Hepatocyte (in vitro differentiated cells): ENCODE data around the gene SHOC2. TPM values are rescaled to one million over a fixed set of nuclear protein-coding genes. Genes with fewer than 3 reads are reported as not detected.

Source experiments
- DNase-seq: peaks from one replicate; pipeline ENCODE4 v3.0.0-alpha.2; 2016; ENCODE audit warnings: low spot score
- H2AFZ ChIP-seq: fragments of 200-600 bp; sonication (generic); 2 replicates; pipeline ENCODE4 v1.6.0; 2016; ENCODE audit warnings: antibody characterized with exemption, mild to moderate bottlenecking
- H3K27ac ChIP-seq: fragments of 200-600 bp; sonication (generic); 2 replicates; pipeline ENCODE4 v1.5.1; 2016; ENCODE audit warnings: mild to moderate bottlenecking
- H3K27me3 ChIP-seq: fragments of 200-600 bp; sonication (generic); 2 replicates; pipeline ENCODE4 v1.6.1; 2016
- H3K36me3 ChIP-seq: fragments of 200-600 bp; sonication (generic); replicated peaks from 2 replicates; pipeline ENCODE4 v1.5.1; 2016; ENCODE audit warnings: low read depth; ENCODE audit not compliant: insufficient read depth
- H3K4me1 ChIP-seq: fragments of 200-600 bp; sonication (generic); 2 replicates; pipeline ENCODE4 v1.5.1; 2016; ENCODE audit warnings: mild to moderate bottlenecking, moderate library complexity; ENCODE audit not compliant: insufficient read depth
- H3K4me2 ChIP-seq: fragments of 200-600 bp; sonication (generic); 2 replicates; pipeline ENCODE4 v1.6.0; 2016
- H3K4me3 ChIP-seq: fragments of 200-600 bp; sonication (generic); 2 replicates; pipeline ENCODE4 v1.5.1; 2016; ENCODE audit warnings: mild to moderate bottlenecking
- H3K79me2 ChIP-seq: fragments of 200-600 bp; sonication (generic); 2 replicates; pipeline ENCODE4 v1.6.0; 2017; ENCODE audit warnings: mild to moderate bottlenecking
- H3K9me2 ChIP-seq: fragments of 200-600 bp; sonication (generic); replicated peaks from 2 replicates; pipeline ENCODE4 v1.6.0; 2017; ENCODE audit warnings: mild to moderate bottlenecking; ENCODE audit not compliant: insufficient read depth
- H3K9me3 ChIP-seq: fragments of 200-600 bp; sonication (generic); 2 replicates; pipeline ENCODE4 v1.5.1; 2016; ENCODE audit warnings: low read depth, mild to moderate bottlenecking
- H4K20me1 ChIP-seq: fragments of 200-600 bp; sonication (generic); 2 replicates; pipeline ENCODE4 v1.6.0; 2016; ENCODE audit warnings: mild to moderate bottlenecking; ENCODE audit not compliant: insufficient read depth, poor library complexity, severe bottlenecking
- CTCF ChIP-seq: fragments of 200-600 bp; sonication (generic); IDR thresholded peaks from 2 replicates; pipeline ENCODE4 v1.5.1; 2016; ENCODE audit warnings: antibody characterized with exemption, mild to moderate bottlenecking; ENCODE audit not compliant: poor library complexity
- EZH2 ChIP-seq: fragments of 200-600 bp; sonication (generic); IDR thresholded peaks from 2 replicates; pipeline ENCODE4 v1.6.1; 2016; ENCODE audit warnings: antibody characterized with exemption, mild to moderate bottlenecking, borderline replicate concordance
- EZH2phosphoT487 ChIP-seq: fragments of 200-600 bp; sonication (generic); IDR thresholded peaks from one replicate; pipeline ENCODE4 v1.6.1; 2018; ENCODE audit warnings: antibody characterized with exemption, mild to moderate bottlenecking, low read depth, moderate library complexity; ENCODE audit not compliant: unreplicated experiment, severe bottlenecking
- WGBS: methylation state at CpG from one replicate; pipeline ENCODE4 v1.1.6; 2016; ENCODE audit warnings: low lambda C conversion rate; ENCODE audit errors: missing lambda C conversion rate; 5-methylcytosine and 5-hydroxymethylcytosine counted together
- polyA plus RNA-seq: library from polyadenylated mRNA; unstranded; fragments of >200 nt; fragmentation: Nextera tagmentation; extraction: Ambion mirVana; gene quantifications from 2 replicates; pipeline ENCODE4 v1.2.1, GENCODE V29; 2016
- total RNA-seq: library from RNA; depleted of rRNA; stranded (reverse); fragments of >200 nt; gene quantifications from 2 replicates; pipeline ENCODE4 v1.2.3, GENCODE V29; 2014

Gene SHOC2
- total and polyA plus RNA-seq, 2 experiments from 2014 or later, result 27.5 to 58.9 TPM

- Histone ChIP-seq H3K27ac (no peak overlapping the region), H4K20me1 (peaks cover 15% of the 10 kb centered on the region), H3K4me3 (no peak overlapping the region), H3K9me3 (no peaks in the 10 kb centered on the region), H3K4me1 (peaks cover 9% of the 10 kb centered on the region), H2AFZ (no peak overlapping the region), H3K4me2 (no peak overlapping the region), H3K79me2 (peaks cover 30% of the 10 kb centered on the region), H3K36me3 (no peaks in the 10 kb centered on the region), H3K27me3 (no peaks in the 10 kb centered on the region), H3K9me2 (no peaks in the 10 kb centered on the region)
- no peak for TF ChIP-seq EZH2
- no peak for TF ChIP-seq EZH2phosphoT487
- 81% methylated on average over 3 of the region's 3 CpGs for WGBS
- no peak for DNase-seq
Observed at GRCh38 chr10:110916554-110917346, 2.7 kb upstream of the SHOC2 start.

GRCh38 chr10:110918269-110918642 lies 1.1 kb upstream of the SHOC2 start:
- Histone ChIP-seq H3K27ac (peak overlapping the region; percentile 96), H4K20me1 (peaks cover 30% of the 10 kb centered on the region), H3K4me1 (peaks cover 15% of the 10 kb centered on the region), H3K27me3 (no peaks in the 10 kb centered on the region), H3K36me3 (no peaks in the 10 kb centered on the region), H3K4me3 (peak overlapping the region; percentile 53), H3K9me3 (no peaks in the 10 kb centered on the region), H3K4me2 (peak overlapping the region; percentile 82), H3K79me2 (peaks cover 45% of the 10 kb centered on the region), H2AFZ (no peak overlapping the region), H3K9me2 (no peaks in the 10 kb centered on the region)
- no peak for TF ChIP-seq EZH2
- TF ChIP-seq CTCF, result no peak
- TF ChIP-seq EZH2phosphoT487, result no peak
- peak; percentile 98 for DNase-seq
- WGBS, result 3% methylated on average over 15 of the region's 15 CpGs

- H3K9me3 ChIP-seq, result no peaks in the 10 kb centered on the region
- H3K36me3 ChIP-seq, result no peaks in the 10 kb centered on the region
- under 1% methylated on average over 40 of the region's 40 CpGs for WGBS
- peaks cover 50% of the 10 kb centered on the region for H3K79me2 ChIP-seq
- peaks cover 36% of the 10 kb centered on the region for H4K20me1 ChIP-seq
- no peaks in the 10 kb centered on the region for H3K27me3 ChIP-seq
- no peaks in the 10 kb centered on the region for H3K9me2 ChIP-seq
- DNase-seq, result peak; percentile 100
- peak within 1 kb of the TSS; percentile 56 for H2AFZ ChIP-seq
- H3K27ac ChIP-seq, result peak within 1 kb of the TSS; percentile 96
- TF ChIP-seq CTCF (no peak), EZH2phosphoT487 (no peak), EZH2 (no peak)
- peak within 1 kb of the TSS; percentile 55 for H3K4me3 ChIP-seq
- peak within 1 kb of the TSS; percentile 82 for H3K4me2 ChIP-seq
- peaks cover 15% of the 10 kb centered on the region for H3K4me1 ChIP-seq
Observed at GRCh38 chr10:110918643-110919348, 608 bp upstream of the SHOC2 start, which contains the start of gene BBIP1. Gene BBIP1 (minus strand): TSS chr10:110919180. CDS start chr10:110918157, 1,023 bp downstream.
